GM12878 (cell line): ENCODE data around the gene AP3M1. TPM values are rescaled to one million over a fixed set of nuclear protein-coding genes. Genes with fewer than 3 reads are reported as not detected.

ENCODE experiments used
- ATF7 ChIP-seq: fragments of 450-650 bp; IDR thresholded peaks from 2 replicates; pipeline ENCODE4 v1.6.1; 2016; ENCODE audit warnings: low read depth, mild to moderate bottlenecking
- CHD4 ChIP-seq: fragments of 200-600 bp; sonication (generic); IDR thresholded peaks from 2 replicates; pipeline ENCODE4 v1.6.1; 2016; ENCODE audit warnings: mild to moderate bottlenecking
- ESRRA ChIP-seq: IDR thresholded peaks from 2 replicates; pipeline ENCODE4 v1.6.1; 2012; ENCODE audit warnings: mild to moderate bottlenecking, low read length, improper control_type of control experiment
- FOS ChIP-seq: IDR thresholded peaks from 3 replicates; pipeline ENCODE4 v1.6.1; 2011; ENCODE audit warnings: borderline replicate concordance; ENCODE audit not compliant: insufficient read length; ENCODE audit errors: extremely low read depth
- FOXK2 ChIP-seq: fragments of 450-650 bp; IDR thresholded peaks from 2 replicates; pipeline ENCODE4 v1.6.1; 2017; ENCODE audit warnings: mild to moderate bottlenecking, moderate library complexity
- GABPA ChIP-seq: IDR thresholded peaks from 2 replicates; pipeline ENCODE4 v1.6.1; 2014; ENCODE audit warnings: antibody characterized with exemption, low read depth, mild to moderate bottlenecking, inconsistent platforms
- IRF3 ChIP-seq: fragments of 450-650 bp; IDR thresholded peaks from 2 replicates; pipeline ENCODE4 v1.6.1; 2014; ENCODE audit warnings: mild to moderate bottlenecking
- MEF2A ChIP-seq: IDR thresholded peaks from 2 replicates; pipeline ENCODE4 v1.6.1; 2011; ENCODE audit warnings: low read depth, mild to moderate bottlenecking, low read length, moderate library complexity; ENCODE audit not compliant: insufficient read depth
- MXI1 ChIP-seq: fragments of 150-350 bp; IDR thresholded peaks from 2 replicates; pipeline ENCODE4 v1.6.1; 2011; ENCODE audit warnings: low read depth, mild to moderate bottlenecking, inconsistent platforms, low read length, improper control_type of control experiment
- MYC ChIP-seq: IDR thresholded peaks from 2 replicates; pipeline ENCODE4 v1.6.1; 2011; ENCODE audit warnings: mild to moderate bottlenecking, low read length, moderate library complexity, inconsistent platforms; ENCODE audit not compliant: insufficient read depth, insufficient replicate concordance, insufficient read length, severe bottlenecking
- NR2F1 ChIP-seq: fragments of 450-650 bp; conservative IDR thresholded peaks from 2 replicates; pipeline ENCODE4 v1.6.1; 2017; ENCODE audit warnings: mild to moderate bottlenecking
- PAX8 ChIP-seq: fragments of 450-650 bp; IDR thresholded peaks from 2 replicates; pipeline ENCODE4 v1.6.1; 2017; ENCODE audit warnings: mild to moderate bottlenecking, moderate library complexity
- POLR2A ChIP-seq: IDR thresholded peaks from 2 replicates; pipeline ENCODE4 v1.6.1; 2011; ENCODE audit warnings: low read depth, mild to moderate bottlenecking, low read length
- POLR2AphosphoS2 ChIP-seq: IDR thresholded peaks from 2 replicates; pipeline ENCODE4 v1.6.1; 2011; ENCODE audit warnings: low read depth, mild to moderate bottlenecking, low read length, improper control_type of control experiment, moderate library complexity
- POU2F2 ChIP-seq: IDR thresholded peaks from 3 replicates; pipeline ENCODE4 v1.6.1; 2011; ENCODE audit warnings: low read depth, mild to moderate bottlenecking, low read length, borderline replicate concordance
- RAD51 ChIP-seq: fragments of 450-650 bp; IDR thresholded peaks from 2 replicates; pipeline ENCODE4 v1.6.1; 2016; ENCODE audit warnings: moderate library complexity, mild to moderate bottlenecking, inconsistent platforms
- RFX5 ChIP-seq: IDR thresholded peaks from 2 replicates; pipeline ENCODE4 v1.6.1; 2011; ENCODE audit warnings: low read depth, low read length, improper control_type of control experiment
- SPI1 ChIP-seq: IDR thresholded peaks from 2 replicates; pipeline ENCODE4 v1.6.1; 2011; ENCODE audit warnings: low read depth, mild to moderate bottlenecking, low read length, moderate library complexity, borderline replicate concordance; ENCODE audit not compliant: insufficient read depth
- SUPT20H ChIP-seq: IDR thresholded peaks from 2 replicates; pipeline ENCODE4 v1.6.1; 2011; ENCODE audit warnings: low read depth, mild to moderate bottlenecking, low read length, moderate library complexity, borderline replicate concordance; ENCODE audit not compliant: control insufficient read depth
- TBL1XR1 ChIP-seq: IDR thresholded peaks from 2 replicates; pipeline ENCODE4 v1.6.1; 2012; ENCODE audit warnings: low read depth, low read length, improper control_type of control experiment
- ZNF622 ChIP-seq: fragments of 450-650 bp; IDR thresholded peaks from 2 replicates; pipeline ENCODE4 v1.6.1; 2017; ENCODE audit warnings: mild to moderate bottlenecking, inconsistent platforms
- polyA plus RNA-seq, 11 experiments: library from polyadenylated mRNA; depleted of rRNA in 4 of 11; unstranded in 6 of 11; stranded (reverse) in 5 of 11; fragments of >200 nt; fragmentation: Nextera tagmentation in 4 of 11; fragmentation: Illumina TruSeq in 1 of 11; extraction: Ambion mirVana in 4 of 11; extraction: Trizol in 1 of 11; gene quantifications; 1 replicate in 1 of 11; 2 replicates in 10 of 11; pipeline versions ENCODE4 v1.2.1 to v1.2.3, GENCODE V29; 2011 to 2016; ENCODE audit warnings: inconsistent platforms in 2 of 11, missing spikeins in 2 of 11, low read depth in 1 of 11
- total RNA-seq, 4 experiments: library from RNA; depleted of rRNA in 3 of 4; stranded (reverse); fragments of >200 nt in 3 of 4; fragmentation: Illumina TruSeq in 1 of 4; extraction: Trizol in 1 of 4; gene quantifications; 2 replicates each; pipeline versions ENCODE4 v1.2.1 to v1.2.3, GENCODE V29; 2013 to 2021
- TF ChIP-seq, protein P1 (sequence below): fragments of 150-350 bp; IDR thresholded peaks from 2 replicates; pipeline ENCODE4 v1.6.1; 2016; ENCODE audit warnings: low read depth, low read length
- TF ChIP-seq, protein P2 (sequence below): fragments of 450-650 bp; formaldehyde crosslinking; IDR thresholded peaks from 2 replicates; pipeline ENCODE4 v1.4.0; 2020; ENCODE audit warnings: mild to moderate bottlenecking, moderate library complexity

AP3M1 gene
- total and polyA plus RNA-seq, 10 of the 15 experiments (the other 5 are each of a cell fraction or from before 2014, with no cell fraction given), result 22.1 to 83.4 (median 47.7) TPM

DNA sequence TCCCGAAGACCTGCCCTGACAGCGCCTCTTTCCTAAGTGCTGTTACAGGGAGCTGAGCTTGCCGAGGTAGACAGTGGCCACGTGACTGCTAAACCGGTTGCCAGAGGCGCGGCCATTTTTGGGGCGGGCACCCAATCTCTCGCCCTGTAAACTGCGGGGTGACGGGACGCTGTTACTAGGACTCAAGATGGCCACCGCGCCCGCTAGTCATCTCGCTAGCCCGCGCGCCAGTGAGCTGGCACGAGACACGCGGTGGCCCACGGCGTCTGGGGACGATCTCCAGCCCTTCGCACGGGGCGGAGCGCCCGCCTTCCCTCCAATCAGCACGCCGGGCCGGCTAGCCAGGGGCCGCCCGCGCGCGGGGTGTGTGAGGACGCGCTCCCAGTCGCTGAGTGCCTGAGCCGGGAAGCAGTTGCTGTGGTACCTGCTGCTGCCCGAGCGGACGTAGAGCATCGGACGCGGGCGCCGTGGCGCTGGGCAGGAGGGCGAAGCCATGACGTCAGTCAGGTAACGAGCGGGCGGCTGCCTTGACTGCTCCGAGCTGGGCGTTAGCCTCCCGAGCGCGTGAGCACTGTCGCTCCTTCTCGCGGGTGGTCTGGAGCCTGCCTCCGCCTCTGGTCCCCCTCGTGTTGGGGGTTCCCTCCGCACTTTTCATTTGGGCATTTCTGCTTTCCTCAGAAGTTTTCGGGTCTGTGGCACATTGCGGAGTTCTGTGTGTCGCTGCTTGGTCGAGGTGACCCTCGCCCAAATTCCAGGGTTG, 25.9 kb upstream of the AP3M1 start (continued):
- TF ChIP-seq, protein P1, sequence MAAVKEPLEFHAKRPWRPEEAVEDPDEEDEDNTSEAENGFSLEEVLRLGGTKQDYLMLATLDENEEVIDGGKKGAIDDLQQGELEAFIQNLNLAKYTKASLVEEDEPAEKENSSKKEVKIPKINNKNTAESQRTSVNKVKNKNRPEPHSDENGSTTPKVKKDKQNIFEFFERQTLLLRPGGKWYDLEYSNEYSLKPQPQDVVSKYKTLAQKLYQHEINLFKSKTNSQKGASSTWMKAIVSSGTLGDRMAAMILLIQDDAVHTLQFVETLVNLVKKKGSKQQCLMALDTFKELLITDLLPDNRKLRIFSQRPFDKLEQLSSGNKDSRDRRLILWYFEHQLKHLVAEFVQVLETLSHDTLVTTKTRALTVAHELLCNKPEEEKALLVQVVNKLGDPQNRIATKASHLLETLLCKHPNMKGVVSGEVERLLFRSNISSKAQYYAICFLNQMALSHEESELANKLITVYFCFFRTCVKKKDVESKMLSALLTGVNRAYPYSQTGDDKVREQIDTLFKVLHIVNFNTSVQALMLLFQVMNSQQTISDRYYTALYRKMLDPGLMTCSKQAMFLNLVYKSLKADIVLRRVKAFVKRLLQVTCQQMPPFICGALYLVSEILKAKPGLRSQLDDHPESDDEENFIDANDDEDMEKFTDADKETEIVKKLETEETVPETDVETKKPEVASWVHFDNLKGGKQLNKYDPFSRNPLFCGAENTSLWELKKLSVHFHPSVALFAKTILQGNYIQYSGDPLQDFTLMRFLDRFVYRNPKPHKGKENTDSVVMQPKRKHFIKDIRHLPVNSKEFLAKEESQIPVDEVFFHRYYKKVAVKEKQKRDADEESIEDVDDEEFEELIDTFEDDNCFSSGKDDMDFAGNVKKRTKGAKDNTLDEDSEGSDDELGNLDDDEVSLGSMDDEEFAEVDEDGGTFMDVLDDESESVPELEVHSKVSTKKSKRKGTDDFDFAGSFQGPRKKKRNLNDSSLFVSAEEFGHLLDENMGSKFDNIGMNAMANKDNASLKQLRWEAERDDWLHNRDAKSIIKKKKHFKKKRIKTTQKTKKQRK, result no peak
- TF ChIP-seq IRF3 (0 out of 2 replicates have a peak, but pooled peaks have one; percentile 2), ATF7 (peak; percentile 84), CHD4 (no peak), TBL1XR1 (no peak), PAX8 (no peak), NR2F1 (0 out of 2 replicates have a peak, but pooled peaks have one; percentile 10), RFX5 (no peak), MXI1 (peak; percentile 93), ZNF622 (no peak), FOS (no peak), ESRRA (peak; percentile 62; the same call in 1 of the 2 replicates), SPI1 (no peak), FOXK2 (no peak), POLR2AphosphoS2 (peak; percentile 94), POLR2A (peak; percentile 96), RAD51 (peak; percentile 96), GABPA (no peak), MYC (no peak), SUPT20H (no peak), POU2F2 (peak; percentile 10; the same call in 2 of the 3 replicates), MEF2A (0 out of 2 replicates have a peak, but pooled peaks have one; percentile 5)
- TF ChIP-seq, protein P2, sequence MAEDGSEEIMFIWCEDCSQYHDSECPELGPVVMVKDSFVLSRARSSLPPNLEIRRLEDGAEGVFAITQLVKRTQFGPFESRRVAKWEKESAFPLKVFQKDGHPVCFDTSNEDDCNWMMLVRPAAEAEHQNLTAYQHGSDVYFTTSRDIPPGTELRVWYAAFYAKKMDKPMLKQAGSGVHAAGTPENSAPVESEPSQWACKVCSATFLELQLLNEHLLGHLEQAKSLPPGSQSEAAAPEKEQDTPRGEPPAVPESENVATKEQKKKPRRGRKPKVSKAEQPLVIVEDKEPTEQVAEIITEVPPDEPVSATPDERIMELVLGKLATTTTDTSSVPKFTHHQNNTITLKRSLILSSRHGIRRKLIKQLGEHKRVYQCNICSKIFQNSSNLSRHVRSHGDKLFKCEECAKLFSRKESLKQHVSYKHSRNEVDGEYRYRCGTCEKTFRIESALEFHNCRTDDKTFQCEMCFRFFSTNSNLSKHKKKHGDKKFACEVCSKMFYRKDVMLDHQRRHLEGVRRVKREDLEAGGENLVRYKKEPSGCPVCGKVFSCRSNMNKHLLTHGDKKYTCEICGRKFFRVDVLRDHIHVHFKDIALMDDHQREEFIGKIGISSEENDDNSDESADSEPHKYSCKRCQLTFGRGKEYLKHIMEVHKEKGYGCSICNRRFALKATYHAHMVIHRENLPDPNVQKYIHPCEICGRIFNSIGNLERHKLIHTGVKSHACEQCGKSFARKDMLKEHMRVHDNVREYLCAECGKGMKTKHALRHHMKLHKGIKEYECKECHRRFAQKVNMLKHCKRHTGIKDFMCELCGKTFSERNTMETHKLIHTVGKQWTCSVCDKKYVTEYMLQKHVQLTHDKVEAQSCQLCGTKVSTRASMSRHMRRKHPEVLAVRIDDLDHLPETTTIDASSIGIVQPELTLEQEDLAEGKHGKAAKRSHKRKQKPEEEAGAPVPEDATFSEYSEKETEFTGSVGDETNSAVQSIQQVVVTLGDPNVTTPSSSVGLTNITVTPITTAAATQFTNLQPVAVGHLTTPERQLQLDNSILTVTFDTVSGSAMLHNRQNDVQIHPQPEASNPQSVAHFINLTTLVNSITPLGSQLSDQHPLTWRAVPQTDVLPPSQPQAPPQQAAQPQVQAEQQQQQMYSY (CRISPR knock-in tag), result no peak
